ENCODE measurements around the gene WDFY4. TPM values are rescaled to one million over a fixed set of nuclear protein-coding genes. Genes with fewer than 3 reads are reported as not detected.

WDFY4 gene
- total RNA-seq, 6 experiments from 2014 or later = not detected

DNA sequence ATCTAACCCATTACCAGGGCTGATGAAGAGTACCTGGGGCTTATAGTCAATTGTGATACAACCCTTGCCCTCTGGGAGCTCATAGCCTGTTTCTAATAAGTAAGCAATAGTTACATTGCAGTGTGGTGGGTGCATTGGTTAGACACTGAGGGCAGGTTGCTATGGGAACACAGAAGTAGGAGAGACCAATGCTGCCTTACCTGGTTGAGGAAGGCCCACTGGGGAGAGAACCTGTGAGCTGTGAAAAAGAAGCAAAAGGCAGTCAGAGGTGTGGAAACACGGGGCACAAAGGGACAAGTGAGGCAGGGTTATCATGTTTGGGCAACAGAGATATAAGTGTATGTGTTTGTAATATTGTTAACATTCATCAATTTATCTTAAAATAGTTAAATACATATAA lies 51.9 kb downstream of the WDFY4 start:
- no peak overlapping the region for H3K27ac Mint-ChIP-seq
- H3K36me3 Mint-ChIP-seq (ENCODE audit: low read depth) = no peaks in the 10 kb centered on the region
- no peak for DNase-seq
- no peaks in the 10 kb centered on the region for H3K4me1 Mint-ChIP-seq (ENCODE audit: low read depth)
- H3K9me3 Mint-ChIP-seq = no peaks in the 10 kb centered on the region
- TF ChIP-seq CTCF (IDR thresholded peaks at IDR 0.05) = no peak
- no peak overlapping the region for H3K4me3 Mint-ChIP-seq
- peaks cover 14% of the 10 kb centered on the region for H3K27me3 Mint-ChIP-seq (ENCODE audit: insufficient read depth)

GRCh38 chr10:48737886-48738285 lies 53.2 kb downstream of the WDFY4 start:
- no peak overlapping the region for H3K27ac Mint-ChIP-seq
- no peaks in the 10 kb centered on the region for H3K4me1 Mint-ChIP-seq (ENCODE audit: low read depth)
- TF ChIP-seq CTCF (IDR thresholded peaks at IDR 0.05) = no peak
- H3K4me3 Mint-ChIP-seq = no peak overlapping the region
- H3K27me3 Mint-ChIP-seq (ENCODE audit: insufficient read depth) = peaks cover 19% of the 10 kb centered on the region
- H3K9me3 Mint-ChIP-seq = no peaks in the 10 kb centered on the region
- H3K36me3 Mint-ChIP-seq (ENCODE audit: low read depth) = no peaks in the 10 kb centered on the region
- DNase-seq = no peak

- H3K9me3 Mint-ChIP-seq = no peaks in the 10 kb centered on the region
- no peaks in the 10 kb centered on the region for H3K4me1 Mint-ChIP-seq (ENCODE audit: low read depth)
- no peak for DNase-seq
- H3K4me3 Mint-ChIP-seq = no peak overlapping the region
- TF ChIP-seq CTCF (IDR thresholded peaks at IDR 0.05) = no peak
- peaks cover 28% of the 10 kb centered on the region for H3K27me3 Mint-ChIP-seq (ENCODE audit: insufficient read depth)
- H3K36me3 Mint-ChIP-seq (ENCODE audit: low read depth) = no peaks in the 10 kb centered on the region
- no peak overlapping the region for H3K27ac Mint-ChIP-seq
Measured at GRCh38 chr10:48739170-48739569, 54.5 kb downstream of the WDFY4 start.

DNA sequence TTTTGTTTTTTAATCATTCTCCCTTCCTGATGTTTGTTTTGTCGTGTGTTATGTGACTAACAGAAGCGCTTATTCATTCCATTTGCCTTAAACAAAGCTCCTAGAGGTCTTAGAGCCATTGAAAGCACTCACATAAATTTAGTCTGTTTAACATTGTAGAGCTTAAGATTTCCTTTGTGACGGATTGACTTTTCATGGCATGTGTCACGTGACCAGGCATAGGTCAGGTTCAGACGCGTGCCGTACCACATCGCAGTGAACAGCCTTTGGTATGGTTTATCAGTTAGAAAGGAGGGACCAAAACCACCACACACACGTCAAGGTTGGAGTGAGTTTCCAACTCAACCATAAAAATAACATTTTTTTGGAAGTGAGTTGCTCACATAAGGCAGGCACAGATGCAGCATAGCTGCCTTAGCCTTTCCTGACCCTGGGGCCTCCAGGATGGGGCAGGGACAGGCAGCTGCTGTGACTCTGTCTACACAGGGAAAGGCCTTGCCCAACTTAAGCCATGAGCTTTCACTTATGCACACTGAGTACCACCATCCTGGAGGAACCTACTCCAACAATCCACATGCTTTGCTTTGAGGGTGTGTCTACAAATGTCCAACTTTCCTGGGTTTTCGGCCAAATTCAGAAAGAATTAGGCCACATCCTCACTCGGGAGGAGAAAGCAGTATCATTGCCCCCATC lies 55.5 kb downstream of the WDFY4 start:
- no peaks in the 10 kb centered on the region for H3K36me3 Mint-ChIP-seq (ENCODE audit: low read depth)
- DNase-seq = no peak
- no peaks in the 10 kb centered on the region for H3K4me1 Mint-ChIP-seq (ENCODE audit: low read depth)
- no peak overlapping the region for H3K4me3 Mint-ChIP-seq
- H3K27ac Mint-ChIP-seq = no peak overlapping the region
- H3K9me3 Mint-ChIP-seq = no peaks in the 10 kb centered on the region
- H3K27me3 Mint-ChIP-seq (ENCODE audit: insufficient read depth) = peaks cover 28% of the 10 kb centered on the region
- TF ChIP-seq CTCF (IDR thresholded peaks at IDR 0.05) = no peak

GRCh38 chr10:48740988-48741387 lies 56.3 kb downstream of the WDFY4 start:
- Mint-ChIP-seq H3K36me3 (ENCODE audit: low read depth) (no peaks in the 10 kb centered on the region), H3K27me3 (ENCODE audit: insufficient read depth) (peaks cover 27% of the 10 kb centered on the region), H3K4me3 (no peak overlapping the region), H3K27ac (no peak overlapping the region), H3K4me1 (ENCODE audit: low read depth) (no peaks in the 10 kb centered on the region), H3K9me3 (no peaks in the 10 kb centered on the region)
- DNase-seq = no peak
- no peak for TF ChIP-seq CTCF (IDR thresholded peaks at IDR 0.05)
